HepG2 (cell line): Measurements from ENCODE around the gene FAM53B. TPM values are rescaled to one million over a fixed set of nuclear protein-coding genes. Genes with fewer than 3 reads are reported as not detected.

ENCODE experiments used
- ATAC-seq: fragments of 200-7000 bp; cut with Tn5 transposase; 3 replicates; pipeline ENCODE4 v1.9.1; 2020; ENCODE audit warnings: mild to moderate bottlenecking, moderate library complexity
- BruUV-seq: library from RNA; stranded (reverse); fragments of 400-500 nt; replicated peaks from 2 replicates; lab custom pipeline; 2021; lab: Mats Ljungman, UMichigan
- CTCF ChIA-PET: fragments of 300-600 bp; formaldehyde crosslinking; extraction: SDS; loops from one replicate; lab custom pipeline; 2021; ENCODE audit warnings: low total read pairs, inconsistent platforms, low intra/inter-chr PET ratio; lab: Yijun Ruan, JAX
- POLR2A ChIA-PET: fragments of 350-600 bp; sonication (Branson Sonifier 250); formaldehyde crosslinking; loops from one replicate; lab custom pipeline; 2020; ENCODE audit warnings: antibody characterized with exemption, inconsistent platforms; lab: Yijun Ruan, JAX
- DNase-seq: peaks from one replicate; pipeline ENCODE4 v3.0.0-alpha.2; 2015; ENCODE audit warnings: low spot score
- FAIRE-seq: peaks from 3 replicates; lab custom pipeline; 2011; peaks lifted over from hg19 to GRCh38; lab: Jason Lieb, UNC
- H2AFZ ChIP-seq: one replicate; pipeline ENCODE4 v1.6.1; 2011; ENCODE audit warnings: low read length, inconsistent platforms
- H3K27ac ChIP-seq: fragments of 300-600 bp; 3 replicates; pipeline ENCODE4 v1.8.0; 2011; ENCODE audit warnings: mixed run types, mild to moderate bottlenecking, mixed read lengths, low read length, inconsistent platforms; ENCODE audit not compliant: insufficient read depth; ENCODE audit errors: extremely low read length
- H3K27me3 ChIP-seq, 2 experiments: fragments of 200-600 bp in 1 of 2; 2 replicates in 1 of 2; 3 replicates in 1 of 2; pipeline versions ENCODE4 v1.6.0 to v1.8.0; 2011; ENCODE audit warnings: low read length in 2 of 2, mild to moderate bottlenecking in 2 of 2, moderate library complexity in 2 of 2, inconsistent platforms in 1 of 2; ENCODE audit not compliant: insufficient read depth in 2 of 2, control insufficient read depth in 1 of 2
- H3K36me3 ChIP-seq, 2 experiments: fragments of 200-600 bp in 1 of 2; replicated peaks in 1 of 2; 2 replicates in 1 of 2; 3 replicates in 1 of 2; pipeline versions ENCODE4 v1.5.1 to v1.8.0; 2011; ENCODE audit warnings: low read length in 2 of 2, inconsistent platforms in 1 of 2; ENCODE audit not compliant: insufficient read depth in 2 of 2, control insufficient read depth in 1 of 2
- H3K4me1 ChIP-seq: 2 replicates; pipeline ENCODE4 v1.5.1; 2012; ENCODE audit warnings: low read length, inconsistent platforms; ENCODE audit not compliant: insufficient read depth
- H3K4me2 ChIP-seq: 2 replicates; pipeline ENCODE4 v1.6.0; 2011; ENCODE audit warnings: low read depth, low read length, inconsistent platforms
- H3K4me3 ChIP-seq, 3 experiments: fragments of 200-600 bp in 1 of 3; sonication (generic), shearing (Covaris generic) in 1 of 3; replicated peaks in 1 of 3; 2 replicates each; pipeline ENCODE4 v1.5.1; 2011 to 2016; ENCODE audit warnings: low read length in 3 of 3, inconsistent platforms in 2 of 3, low read depth in 2 of 3, mild to moderate bottlenecking in 2 of 3, control low read depth in 1 of 3, mixed read lengths in 1 of 3; ENCODE audit not compliant: insufficient read depth in 1 of 3
- H3K79me2 ChIP-seq: one replicate; pipeline ENCODE4 v1.6.1; 2011; ENCODE audit warnings: low read length, inconsistent platforms; ENCODE audit not compliant: insufficient read depth
- H3K9ac ChIP-seq: 2 replicates; pipeline ENCODE4 v1.6.0; 2011; ENCODE audit warnings: mild to moderate bottlenecking, low read depth, low read length, inconsistent platforms; ENCODE audit not compliant: insufficient read depth
- H3K9me3 ChIP-seq: 2 replicates; pipeline ENCODE4 v1.5.1; 2012; ENCODE audit warnings: mild to moderate bottlenecking, low read length
- H4K20me1 ChIP-seq: 2 replicates; pipeline ENCODE4 v1.6.0; 2011; ENCODE audit warnings: inconsistent platforms, mild to moderate bottlenecking, low read length, moderate library complexity; ENCODE audit not compliant: insufficient read depth
- ZBTB33 ChIP-seq: sonication (generic); formaldehyde crosslinking; IDR thresholded peaks from 2 replicates; pipeline ENCODE4 v1.4.0; 2020; ENCODE audit warnings: missing genetic modification reagents
- ZNF605 ChIP-seq: sonication (generic); formaldehyde crosslinking; IDR thresholded peaks from 2 replicates; pipeline ENCODE4 v1.8.0; 2022; ENCODE audit warnings: mild to moderate bottlenecking, missing genetic modification reagents
- WGBS: methylation state at CpG from one replicate; pipeline ENCODE4 v1.1.6; 2017; ENCODE audit warnings: low lambda C conversion rate; 5-methylcytosine and 5-hydroxymethylcytosine counted together
- in situ Hi-C: cut with HindIII; loops from 2 replicates; pipeline ENCODE4 v1.10.0; 2017; ENCODE audit warnings: low pct_unique_long_range_greater_than_20kb; ENCODE audit not compliant: extremely low pct_ligation_motif_present
- intact Hi-C: fragments of 100-400 bp; cut with micrococcal nuclease; formaldehyde crosslinking; loops from one replicate; pipeline ENCODE4 v1.10.0; 2022; ENCODE audit not compliant: unreplicated experiment
- polyA plus RNA-seq, 8 experiments: library from polyadenylated mRNA; depleted of rRNA in 3 of 8; stranded (reverse) in 7 of 8; unstranded in 1 of 8; fragments of >200 nt; fragmentation: Illumina TruSeq in 4 of 8; extraction: Trizol in 4 of 8; gene quantifications; 2 replicates each; pipeline versions ENCODE4 v1.2.1 to v1.2.3, GENCODE V29; 2011 to 2016; ENCODE audit warnings: low read depth in 4 of 8, missing spikeins in 1 of 8, mixed read lengths in 1 of 8; ENCODE audit not compliant: insufficient read depth in 1 of 8
- total RNA-seq, 5 experiments: library from RNA; depleted of rRNA; stranded (reverse); fragments of >200 nt; fragmentation: Illumina TruSeq; extraction: Trizol; gene quantifications; 2 replicates each; pipeline ENCODE4 v1.2.3, GENCODE V29; 2016; ENCODE audit warnings: low read depth in 1 of 5
- TF ChIP-seq, protein P1 (sequence below): sonication (generic); formaldehyde crosslinking; conservative IDR thresholded peaks from 2 replicates; pipeline ENCODE4 v1.8.1; 2023; ENCODE audit warnings: missing genetic modification reagents

FAM53B gene
- total and polyA plus RNA-seq, 2 of the 13 experiments (the other 11 are each of a cell fraction or from before 2014, with no cell fraction given) = 6.4 to 19.3 TPM

DNA sequence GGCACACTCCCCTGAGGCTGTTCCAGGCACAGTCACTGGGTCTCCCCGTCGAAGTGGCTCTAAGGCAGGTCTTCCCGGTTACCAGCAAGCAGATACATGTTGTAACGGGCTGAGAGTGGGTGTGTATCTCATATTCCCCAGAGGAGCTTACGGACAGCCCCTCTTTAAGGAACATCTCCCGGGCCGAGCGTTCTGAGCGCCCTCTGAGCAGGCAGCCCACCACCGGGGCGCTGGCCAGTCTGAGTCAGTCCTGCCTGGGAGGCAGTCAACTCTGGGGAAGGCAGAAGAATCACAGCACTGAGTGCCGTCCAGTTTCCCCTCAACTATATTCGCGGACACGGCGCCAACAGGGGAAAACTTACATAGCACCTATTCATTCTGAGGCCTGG lies 165.2 kb downstream of the FAM53B start:
- DNase-seq (no peak), FAIRE-seq (no peak), ATAC-seq (peak; percentile 29; the same call in 2 of the 3 replicates)
- Histone ChIP-seq H3K9ac (no peak overlapping the region), H3K9me3 (no peaks in the 10 kb centered on the region), H3K36me3 (no peaks in the 10 kb centered on the region), H3K79me2 (no peaks in the 10 kb centered on the region), H2AFZ (no peak overlapping the region), H4K20me1 (no peaks in the 10 kb centered on the region), H3K4me2 (no peak overlapping the region), H3K4me3 (no peak overlapping the region), H3K27me3 (0 out of 5 replicates have a peak, but pooled peaks cover 0 to 2% of the 10 kb centered on the region in 2 experiments), H3K27ac (no peak overlapping the region), H3K4me1 (no peaks in the 10 kb centered on the region)
- POLR2A ChIA-PET = no interaction called here
- 65% methylated on average over 10 of the region's 16 CpGs for WGBS
- no TSS peak for BruUV-seq
- TF ChIP-seq, protein P1, sequence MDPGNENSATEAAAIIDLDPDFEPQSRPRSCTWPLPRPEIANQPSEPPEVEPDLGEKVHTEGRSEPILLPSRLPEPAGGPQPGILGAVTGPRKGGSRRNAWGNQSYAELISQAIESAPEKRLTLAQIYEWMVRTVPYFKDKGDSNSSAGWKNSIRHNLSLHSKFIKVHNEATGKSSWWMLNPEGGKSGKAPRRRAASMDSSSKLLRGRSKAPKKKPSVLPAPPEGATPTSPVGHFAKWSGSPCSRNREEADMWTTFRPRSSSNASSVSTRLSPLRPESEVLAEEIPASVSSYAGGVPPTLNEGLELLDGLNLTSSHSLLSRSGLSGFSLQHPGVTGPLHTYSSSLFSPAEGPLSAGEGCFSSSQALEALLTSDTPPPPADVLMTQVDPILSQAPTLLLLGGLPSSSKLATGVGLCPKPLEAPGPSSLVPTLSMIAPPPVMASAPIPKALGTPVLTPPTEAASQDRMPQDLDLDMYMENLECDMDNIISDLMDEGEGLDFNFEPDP = no peak
- TF ChIP-seq ZNF605 (no peak), ZBTB33 (CRISPR knock-in tag) (peak; percentile 55; the same call in 1 of the 2 replicates)
- CTCF ChIA-PET = no interaction called here
- in situ Hi-C loops = no loop called here
- intact Hi-C loops = no loop called here
